OCI-LY7 (cell line): ENCODE results near the gene USP30. TPM values are rescaled to one million over a fixed set of nuclear protein-coding genes. Genes with fewer than 3 reads are reported as not detected.

Experiments
- BruUV-seq: library from RNA; stranded (reverse); fragments of 400-500 nt; replicated peaks from 2 replicates; lab custom pipeline; 2021; lab: Mats Ljungman, UMichigan
- CTCF ChIA-PET: fragments of 300-600 bp; sonication (Branson Sonifier 250); formaldehyde crosslinking; loops from one replicate; lab custom pipeline; 2022; ENCODE audit warnings: antibody characterized with exemption; ENCODE audit not compliant: unreplicated experiment; lab: Charles Lee
- POLR2A ChIA-PET: fragments of 300-600 bp; sonication (Branson Sonifier 250); formaldehyde crosslinking; loops from one replicate; lab custom pipeline; 2022; ENCODE audit warnings: antibody characterized with exemption; lab: Charles Lee
- DNase-seq: peaks from one replicate; pipeline ENCODE4 v3.0.0-alpha.2; 2015; ENCODE audit warnings: low spot score
- H2AFZ ChIP-seq: fragments of 200-600 bp; sonication (generic), shearing (Covaris generic); 2 replicates; pipeline ENCODE4 v1.6.1; 2014; ENCODE audit warnings: mild to moderate bottlenecking, antibody characterized with exemption, low read length, moderate library complexity
- H3K27ac ChIP-seq: fragments of 200-600 bp; sonication (generic); 2 replicates; pipeline ENCODE4 v1.5.1; 2014; ENCODE audit warnings: mixed run types, low read depth, mild to moderate bottlenecking, moderate library complexity, low read length, inconsistent platforms; ENCODE audit not compliant: poor library complexity, severe bottlenecking
- H3K36me3 ChIP-seq: fragments of 200-600 bp; sonication (generic); 2 replicates; pipeline ENCODE4 v1.6.1; 2014; ENCODE audit warnings: mild to moderate bottlenecking, antibody characterized with exemption, low read length, moderate library complexity, mixed read lengths; ENCODE audit not compliant: insufficient read depth
- H3K4me1 ChIP-seq: fragments of 200-600 bp; sonication (generic); 2 replicates; pipeline ENCODE4 v1.5.1; 2014; ENCODE audit warnings: mild to moderate bottlenecking, low read length; ENCODE audit not compliant: insufficient read depth, poor library complexity, severe bottlenecking
- H3K4me2 ChIP-seq: fragments of 200-600 bp; sonication (generic); 2 replicates; pipeline ENCODE4 v1.6.1; 2014; ENCODE audit warnings: mild to moderate bottlenecking, low read length
- H3K4me3 ChIP-seq: fragments of 200-600 bp; sonication (generic); 2 replicates; pipeline ENCODE4 v1.5.1; 2014; ENCODE audit warnings: mild to moderate bottlenecking, low read depth, low read length; ENCODE audit not compliant: poor library complexity, severe bottlenecking
- H3K79me2 ChIP-seq: fragments of 200-600 bp; sonication (generic); 2 replicates; pipeline ENCODE4 v1.6.1; 2016; ENCODE audit warnings: low read depth, mild to moderate bottlenecking, low read length, moderate library complexity, mixed read lengths; ENCODE audit not compliant: insufficient read depth
- H3K9me2 ChIP-seq: fragments of 200-600 bp; sonication (generic); 2 replicates; pipeline ENCODE4 v1.6.1; 2016; ENCODE audit warnings: mild to moderate bottlenecking, low read length, mixed read lengths; ENCODE audit not compliant: insufficient read depth
- H3K9me3 ChIP-seq: fragments of 200-600 bp; sonication (generic); 2 replicates; pipeline ENCODE4 v1.6.1; 2014; ENCODE audit warnings: mild to moderate bottlenecking, mixed run types, low read length, mixed read lengths
- H4K20me1 ChIP-seq: fragments of 200-600 bp; sonication (generic); 2 replicates; pipeline ENCODE4 v1.6.1; 2014; ENCODE audit warnings: mild to moderate bottlenecking, antibody characterized with exemption, low read length, moderate library complexity, mixed read lengths; ENCODE audit not compliant: insufficient read depth
- CTCF ChIP-seq: fragments of 200-600 bp; sonication (generic); conservative IDR thresholded peaks from 2 replicates; pipeline ENCODE4 v1.5.1; 2014; ENCODE audit warnings: mild to moderate bottlenecking, antibody characterized with exemption, low read length, moderate library complexity, mixed read lengths
- EZH2phosphoT487 ChIP-seq: fragments of 200-600 bp; sonication (generic); IDR thresholded peaks from 2 replicates; pipeline ENCODE4 v1.6.1; 2018; ENCODE audit warnings: low read depth, borderline replicate concordance, mild to moderate bottlenecking, mixed run types, antibody characterized with exemption, low read length, moderate library complexity, mixed read lengths
- intact Hi-C: fragments of 100-400 bp; cut with micrococcal nuclease; formaldehyde crosslinking; loops from one replicate; pipeline ENCODE4 v1.10.0; 2022; ENCODE audit not compliant: unreplicated experiment
- total RNA-seq, 2 experiments: library from RNA; depleted of rRNA in 1 of 2; stranded (reverse); fragments of >200 nt in 1 of 2; shearing (Covaris generic) in 1 of 2; gene quantifications; 2 replicates each; pipeline ENCODE4 v1.2.3, GENCODE V29; 2014 to 2022

Gene USP30
- total RNA-seq, 2 experiments from 2014 or later, result 15.7 to 36.2 TPM

- no peaks in the 10 kb centered on the region for H3K79me2 ChIP-seq
- no TSS peak for BruUV-seq
- intact Hi-C loops, result no loop called here
- H3K4me3 ChIP-seq, result no peak overlapping the region
- ChIA-PET POLR2A (interaction anchor here (1.0 to 1.1 kb wide), 2 partner anchors 10 to 77 kb away, joined by 3 to 6 read pairs; no protein-coding TSS in a partner anchor), CTCF (no interaction called here)
- H3K4me1 ChIP-seq, result no peaks in the 10 kb centered on the region
- H3K27ac ChIP-seq, result no peak overlapping the region
- no peaks in the 10 kb centered on the region for H3K9me2 ChIP-seq
- no peaks in the 10 kb centered on the region for H3K9me3 ChIP-seq
- no peak overlapping the region for H3K4me2 ChIP-seq
- no peaks in the 10 kb centered on the region for H3K36me3 ChIP-seq
- no peak for DNase-seq
- TF ChIP-seq EZH2phosphoT487, result no peak
- TF ChIP-seq CTCF, result no peak
- no peak overlapping the region for H2AFZ ChIP-seq
- no peaks in the 10 kb centered on the region for H4K20me1 ChIP-seq
Observed at GRCh38 chr12:109018296-109018695, 34.1 kb upstream of the USP30 start.

- ChIA-PET POLR2A (no interaction called here), CTCF (no interaction called here)
- Histone ChIP-seq H3K9me3 (no peaks in the 10 kb centered on the region), H4K20me1 (no peaks in the 10 kb centered on the region), H3K36me3 (no peaks in the 10 kb centered on the region), H3K4me1 (no peaks in the 10 kb centered on the region), H3K79me2 (no peaks in the 10 kb centered on the region), H2AFZ (no peak overlapping the region), H3K4me2 (no peak overlapping the region), H3K27ac (no peak overlapping the region), H3K9me2 (no peaks in the 10 kb centered on the region), H3K4me3 (no peak overlapping the region)
- no peak for DNase-seq
- TF ChIP-seq EZH2phosphoT487 (no peak), CTCF (no peak)
- BruUV-seq, result no TSS peak
- intact Hi-C loops, result no loop called here
Observed at GRCh38 chr12:109020146-109020795, 32.1 kb upstream of the USP30 start.

GRCh38 chr12:109020796-109021380 is 31.5 kb upstream of the USP30 start, which contains the start of gene SVOP:
TSS of gene SVOP (minus strand) at chr12:109021068. CDS start at chr12:109020868, 200 bp downstream.
- ChIA-PET CTCF (no interaction called here), POLR2A (no interaction called here)
- Histone ChIP-seq H3K9me2 (no peaks in the 10 kb centered on the region), H3K9me3 (no peaks in the 10 kb centered on the region), H4K20me1 (no peaks in the 10 kb centered on the region), H3K4me1 (no peaks in the 10 kb centered on the region), H3K4me3 (no peak within 1 kb of the TSS), H2AFZ (no peak within 1 kb of the TSS), H3K79me2 (no peaks in the 10 kb centered on the region), H3K4me2 (no peak within 1 kb of the TSS), H3K36me3 (no peaks in the 10 kb centered on the region), H3K27ac (no peak within 1 kb of the TSS)
- intact Hi-C loops, result no loop called here
- DNase-seq, result no peak
- no TSS peak for BruUV-seq
- TF ChIP-seq EZH2phosphoT487 (no peak), CTCF (no peak)
